Measurements from ENCODE around the gene NXPE1.

- TF ChIP-seq JUN (CRISPR knock-in tag; IDR thresholded peaks at IDR 0.05) (no peak), TEAD4 (CRISPR knock-in tag; IDR thresholded peaks at IDR 0.05) (no peak), IRF2 (CRISPR knock-in tag; IDR thresholded peaks at IDR 0.05; ENCODE audit: borderline replicate concordance, low read depth) (no peak), SP1 (CRISPR knock-in tag; conservative IDR thresholded peaks at IDR 0.05) (no peak), NR2C2 (CRISPR knock-in tag; IDR thresholded peaks at IDR 0.05) (no peak), ARID4B (CRISPR knock-in tag; IDR thresholded peaks at IDR 0.05; ENCODE audit: borderline replicate concordance) (no peak), IRF1 (CRISPR knock-in tag; IDR thresholded peaks at IDR 0.05) (no peak)
Measured at GRCh38 chr11:114564831-114565230, 5.2 kb upstream of the NXPE1 start.
